Measurements from ENCODE around the gene RAET1G.

The RAET1G gene

DNA sequence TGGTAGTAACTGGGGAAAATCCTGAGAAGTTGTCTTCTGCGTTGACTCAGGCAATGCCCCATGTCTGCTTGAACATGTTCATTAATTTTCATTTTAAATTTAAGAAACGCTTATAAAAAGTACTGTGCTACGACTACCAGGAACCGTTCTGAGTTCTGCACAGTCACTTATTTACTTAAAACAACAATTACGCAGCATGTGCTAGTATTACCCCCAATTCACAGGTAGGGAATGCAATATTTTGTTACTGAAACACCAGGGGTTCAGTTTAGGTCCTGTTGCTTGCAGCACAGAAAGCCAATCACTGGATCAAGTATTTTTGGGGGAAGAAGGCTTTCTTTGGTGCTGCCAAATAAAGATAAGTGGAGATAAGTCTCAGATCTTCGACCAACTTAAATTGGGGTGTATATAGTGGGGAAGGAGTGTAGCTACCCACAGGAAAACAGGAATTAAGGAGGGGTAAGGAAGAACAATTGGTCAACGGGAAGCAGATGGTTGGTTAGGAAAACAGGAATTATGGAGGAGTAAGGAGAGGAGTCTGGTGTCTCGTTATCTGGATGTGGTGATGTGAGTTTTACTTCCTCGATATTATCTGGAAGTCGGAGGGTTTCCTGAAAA is 53.5 kb downstream of the RAET1G start:
- in situ Hi-C loops (cut with MboI; ENCODE audit: low sequenced_read_pairs): no loop called here

DNA sequence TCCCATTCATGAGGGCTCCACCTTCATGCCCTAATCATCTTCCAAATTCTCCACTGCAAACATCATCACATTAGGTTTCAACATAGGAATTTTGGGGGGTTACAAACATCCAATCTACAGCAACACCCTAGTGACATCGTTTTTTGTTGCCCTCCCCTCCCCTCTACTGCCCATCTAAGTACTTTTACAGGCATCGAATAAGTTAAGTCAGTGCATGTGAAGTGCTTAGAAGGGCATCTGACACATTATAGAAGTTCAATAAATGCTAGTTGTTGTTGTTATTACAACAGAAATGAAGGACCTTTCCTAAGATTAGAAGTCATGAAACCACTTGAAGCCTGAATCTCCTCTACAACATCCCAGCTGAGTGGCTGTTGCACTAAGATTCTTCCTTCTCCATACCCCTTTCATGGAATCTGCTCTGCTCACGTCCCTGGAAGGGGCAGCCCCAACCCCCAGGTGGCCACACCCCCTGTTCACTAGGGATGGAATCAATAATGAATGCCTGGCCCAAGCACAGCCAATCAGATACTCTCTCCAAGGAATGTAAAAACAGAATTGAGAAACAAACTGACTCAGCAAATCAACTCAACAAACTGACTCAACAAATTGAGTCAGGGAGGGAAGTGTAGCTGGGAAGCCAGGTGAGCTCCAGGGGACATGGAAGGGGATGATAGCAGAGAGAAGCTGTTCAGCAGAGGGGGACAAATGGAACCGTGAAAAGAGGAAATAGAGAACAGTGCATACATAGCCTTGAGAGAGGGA is 54.9 kb downstream of the RAET1G start:
- in situ Hi-C loops (cut with MboI; ENCODE audit: low sequenced_read_pairs): no loop called here
